Hepatocyte (in vitro differentiated cells): ENCODE data around the gene STXBP6. TPM values are rescaled to one million over a fixed set of nuclear protein-coding genes. Genes with fewer than 3 reads are reported as not detected.

Experiments used
- DNase-seq: peaks from one replicate; pipeline ENCODE4 v3.0.0-alpha.2; 2016; ENCODE audit warnings: low spot score
- H2AFZ ChIP-seq: fragments of 200-600 bp; sonication (generic); 2 replicates; pipeline ENCODE4 v1.6.0; 2016; ENCODE audit warnings: antibody characterized with exemption, mild to moderate bottlenecking
- H3K27ac ChIP-seq: fragments of 200-600 bp; sonication (generic); 2 replicates; pipeline ENCODE4 v1.5.1; 2016; ENCODE audit warnings: mild to moderate bottlenecking
- H3K27me3 ChIP-seq: fragments of 200-600 bp; sonication (generic); 2 replicates; pipeline ENCODE4 v1.6.1; 2016
- H3K36me3 ChIP-seq: fragments of 200-600 bp; sonication (generic); replicated peaks from 2 replicates; pipeline ENCODE4 v1.5.1; 2016; ENCODE audit warnings: low read depth; ENCODE audit not compliant: insufficient read depth
- H3K4me1 ChIP-seq: fragments of 200-600 bp; sonication (generic); 2 replicates; pipeline ENCODE4 v1.5.1; 2016; ENCODE audit warnings: mild to moderate bottlenecking, moderate library complexity; ENCODE audit not compliant: insufficient read depth
- H3K4me2 ChIP-seq: fragments of 200-600 bp; sonication (generic); 2 replicates; pipeline ENCODE4 v1.6.0; 2016
- H3K4me3 ChIP-seq: fragments of 200-600 bp; sonication (generic); 2 replicates; pipeline ENCODE4 v1.5.1; 2016; ENCODE audit warnings: mild to moderate bottlenecking
- H3K79me2 ChIP-seq: fragments of 200-600 bp; sonication (generic); 2 replicates; pipeline ENCODE4 v1.6.0; 2017; ENCODE audit warnings: mild to moderate bottlenecking
- H3K9me2 ChIP-seq: fragments of 200-600 bp; sonication (generic); replicated peaks from 2 replicates; pipeline ENCODE4 v1.6.0; 2017; ENCODE audit warnings: mild to moderate bottlenecking; ENCODE audit not compliant: insufficient read depth
- H3K9me3 ChIP-seq: fragments of 200-600 bp; sonication (generic); 2 replicates; pipeline ENCODE4 v1.5.1; 2016; ENCODE audit warnings: low read depth, mild to moderate bottlenecking
- H4K20me1 ChIP-seq: fragments of 200-600 bp; sonication (generic); 2 replicates; pipeline ENCODE4 v1.6.0; 2016; ENCODE audit warnings: mild to moderate bottlenecking; ENCODE audit not compliant: insufficient read depth, poor library complexity, severe bottlenecking
- CTCF ChIP-seq: fragments of 200-600 bp; sonication (generic); IDR thresholded peaks from 2 replicates; pipeline ENCODE4 v1.5.1; 2016; ENCODE audit warnings: antibody characterized with exemption, mild to moderate bottlenecking; ENCODE audit not compliant: poor library complexity
- EZH2 ChIP-seq: fragments of 200-600 bp; sonication (generic); IDR thresholded peaks from 2 replicates; pipeline ENCODE4 v1.6.1; 2016; ENCODE audit warnings: antibody characterized with exemption, mild to moderate bottlenecking, borderline replicate concordance
- EZH2phosphoT487 ChIP-seq: fragments of 200-600 bp; sonication (generic); IDR thresholded peaks from one replicate; pipeline ENCODE4 v1.6.1; 2018; ENCODE audit warnings: antibody characterized with exemption, mild to moderate bottlenecking, low read depth, moderate library complexity; ENCODE audit not compliant: unreplicated experiment, severe bottlenecking
- WGBS: methylation state at CpG from one replicate; pipeline ENCODE4 v1.1.6; 2016; ENCODE audit warnings: low lambda C conversion rate; ENCODE audit errors: missing lambda C conversion rate; 5-methylcytosine and 5-hydroxymethylcytosine counted together
- polyA plus RNA-seq: library from polyadenylated mRNA; unstranded; fragments of >200 nt; fragmentation: Nextera tagmentation; extraction: Ambion mirVana; gene quantifications from 2 replicates; pipeline ENCODE4 v1.2.1, GENCODE V29; 2016
- total RNA-seq: library from RNA; depleted of rRNA; stranded (reverse); fragments of >200 nt; gene quantifications from 2 replicates; pipeline ENCODE4 v1.2.3, GENCODE V29; 2014

STXBP6 gene
- total and polyA plus RNA-seq, 2 experiments from 2014 or later: 34.1 to 44.9 TPM

GRCh38 chr14:24928386-24928900 is 121.5 kb downstream of the STXBP6 start:
- TF ChIP-seq CTCF (no peak), EZH2 (no peak), EZH2phosphoT487 (no peak)
- Histone ChIP-seq H3K36me3 (no peaks in the 10 kb centered on the region), H3K4me3 (no peak overlapping the region), H3K27ac (no peak overlapping the region), H3K79me2 (peaks cover 44% of the 10 kb centered on the region), H3K4me2 (no peak overlapping the region), H3K4me1 (peaks cover 9% of the 10 kb centered on the region), H2AFZ (no peak overlapping the region), H4K20me1 (no peaks in the 10 kb centered on the region), H3K9me3 (no peaks in the 10 kb centered on the region), H3K27me3 (no peaks in the 10 kb centered on the region), H3K9me2 (no peaks in the 10 kb centered on the region)
- DNase-seq: no peak
- 68% methylated on average over 1 of the region's 1 CpG for WGBS

GRCh38 chr14:24927809-24928208 is 122.1 kb downstream of the STXBP6 start:
- Histone ChIP-seq H4K20me1 (no peaks in the 10 kb centered on the region), H3K9me2 (no peaks in the 10 kb centered on the region), H3K9me3 (no peaks in the 10 kb centered on the region), H2AFZ (no peak overlapping the region), H3K27me3 (no peaks in the 10 kb centered on the region), H3K79me2 (peaks cover 47% of the 10 kb centered on the region), H3K36me3 (no peaks in the 10 kb centered on the region), H3K4me1 (peaks cover 9% of the 10 kb centered on the region), H3K4me3 (no peak overlapping the region), H3K27ac (no peak overlapping the region), H3K4me2 (no peak overlapping the region)
- no peak for DNase-seq
- WGBS: 55% methylated on average over 4 of the region's 4 CpGs
- no peak for TF ChIP-seq EZH2phosphoT487
- TF ChIP-seq CTCF: no peak
- no peak for TF ChIP-seq EZH2

GRCh38 chr14:24925771-24926374 is 124.1 kb downstream of the STXBP6 start:
- Histone ChIP-seq H3K9me3 (no peaks in the 10 kb centered on the region), H3K36me3 (no peaks in the 10 kb centered on the region), H2AFZ (no peak overlapping the region), H3K4me2 (no peak overlapping the region), H3K79me2 (peaks cover 44% of the 10 kb centered on the region), H3K27me3 (no peaks in the 10 kb centered on the region), H3K9me2 (no peaks in the 10 kb centered on the region), H3K4me3 (no peak overlapping the region), H3K27ac (no peak overlapping the region), H4K20me1 (no peaks in the 10 kb centered on the region), H3K4me1 (peaks cover 9% of the 10 kb centered on the region)
- WGBS: 92% methylated on average over 5 of the region's 5 CpGs
- no peak for DNase-seq
- TF ChIP-seq EZH2phosphoT487 (no peak), CTCF (no peak), EZH2 (no peak)
